ENCODE measurements around the gene ADAMTSL3.

The ADAMTSL3 gene

DNA sequence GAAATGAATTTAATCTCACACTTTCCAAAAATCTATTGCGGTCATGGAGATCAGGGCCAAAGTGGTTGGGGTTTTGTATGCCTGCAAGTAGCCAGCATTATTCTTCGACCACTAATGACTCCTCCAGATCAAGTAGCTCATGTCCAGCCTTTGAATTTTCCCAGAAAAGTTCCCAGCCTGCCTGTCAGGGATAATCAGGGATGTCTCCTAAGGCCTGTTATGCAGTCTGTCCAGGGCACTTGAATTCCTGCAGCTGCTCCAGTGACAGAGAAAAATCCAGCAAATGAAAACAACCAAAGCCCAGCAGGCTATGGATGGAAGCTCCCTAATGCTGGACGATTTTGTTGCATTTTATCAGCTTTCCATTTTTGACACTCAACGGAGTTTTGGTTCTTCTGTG is 215.4 kb downstream of the ADAMTSL3 start:
- Histone ChIP-seq H3K36me3 (ENCODE audit: control insufficient read depth in 2 of 2, insufficient read depth in 2 of 2, low read length in 2 of 2) (peaks cover 0 to 5% of the 10 kb centered on the region in 2 donors), H3K4me1 (ENCODE audit: control insufficient read depth, insufficient read depth, low read length) (no peaks in the 10 kb centered on the region), H3K27me3 (ENCODE audit: control insufficient read depth in 1 of 2, insufficient read depth in 2 of 2, low read length in 2 of 2) (no peaks in the 10 kb centered on the region), H3K9ac (ENCODE audit: low read length in 2 of 2) (no peak overlapping the region), H3K4me3 (ENCODE audit: low read length in 2 of 2) (no peak overlapping the region), H3K27ac (ENCODE audit: low read length) (no peak overlapping the region), H3K9me3 (ENCODE audit: control insufficient read depth in 2 of 2, low read length in 2 of 2) (no peaks in the 10 kb centered on the region)

GRCh38 chr15:83871808-83872559 is 218.1 kb downstream of the ADAMTSL3 start:
- Histone ChIP-seq H3K36me3 (ENCODE audit: control insufficient read depth in 2 of 2, insufficient read depth in 2 of 2, low read length in 2 of 2) (peaks cover 0 to 7% of the 10 kb centered on the region in 2 donors), H3K9ac (ENCODE audit: low read length in 2 of 2) (no peak overlapping the region)

GRCh38 chr15:83873966-83874365 is 220.0 kb downstream of the ADAMTSL3 start:
- Histone ChIP-seq H3K9me3 (ENCODE audit: control insufficient read depth in 2 of 2, low read length in 2 of 2) (no peaks in the 10 kb centered on the region), H3K4me3 (ENCODE audit: low read length in 2 of 2) (no peak overlapping the region), H3K36me3 (ENCODE audit: control insufficient read depth in 2 of 2, insufficient read depth in 2 of 2, low read length in 2 of 2) (peaks cover 0 to 7% of the 10 kb centered on the region in 2 donors), H3K4me1 (ENCODE audit: control insufficient read depth, insufficient read depth, low read length) (no peaks in the 10 kb centered on the region), H3K9ac (ENCODE audit: low read length in 2 of 2) (no peak overlapping the region), H3K27me3 (ENCODE audit: control insufficient read depth in 1 of 2, insufficient read depth in 2 of 2, low read length in 2 of 2) (no peaks in the 10 kb centered on the region), H3K27ac (ENCODE audit: low read length) (no peak overlapping the region)

More at GRCh38 chr15:83871808-83872559, 218.1 kb downstream of the ADAMTSL3 start:
- Histone ChIP-seq H3K4me3 (ENCODE audit: low read length in 2 of 2) (no peak overlapping the region), H3K9me3 (ENCODE audit: control insufficient read depth in 2 of 2, low read length in 2 of 2) (no peaks in the 10 kb centered on the region), H3K27ac (ENCODE audit: low read length) (no peak overlapping the region), H3K4me1 (ENCODE audit: control insufficient read depth, insufficient read depth, low read length) (no peaks in the 10 kb centered on the region), H3K27me3 (ENCODE audit: control insufficient read depth in 1 of 2, insufficient read depth in 2 of 2, low read length in 2 of 2) (no peaks in the 10 kb centered on the region)

GRCh38 chr15:83880529-83880928 is 226.6 kb downstream of the ADAMTSL3 start:
- Histone ChIP-seq H3K4me1 (ENCODE audit: control insufficient read depth, insufficient read depth, low read length) (no peaks in the 10 kb centered on the region), H3K36me3 (ENCODE audit: control insufficient read depth in 2 of 2, insufficient read depth in 2 of 2, low read length in 2 of 2) (peaks cover 0 to 2% of the 10 kb centered on the region in 2 donors), H3K4me3 (ENCODE audit: low read length in 2 of 2) (no peak overlapping the region), H3K9ac (ENCODE audit: low read length in 2 of 2) (no peak overlapping the region), H3K27me3 (ENCODE audit: control insufficient read depth in 1 of 2, insufficient read depth in 2 of 2, low read length in 2 of 2) (no peaks in the 10 kb centered on the region), H3K27ac (ENCODE audit: low read length) (no peak overlapping the region), H3K9me3 (ENCODE audit: control insufficient read depth in 2 of 2, low read length in 2 of 2) (no peaks in the 10 kb centered on the region)

DNA sequence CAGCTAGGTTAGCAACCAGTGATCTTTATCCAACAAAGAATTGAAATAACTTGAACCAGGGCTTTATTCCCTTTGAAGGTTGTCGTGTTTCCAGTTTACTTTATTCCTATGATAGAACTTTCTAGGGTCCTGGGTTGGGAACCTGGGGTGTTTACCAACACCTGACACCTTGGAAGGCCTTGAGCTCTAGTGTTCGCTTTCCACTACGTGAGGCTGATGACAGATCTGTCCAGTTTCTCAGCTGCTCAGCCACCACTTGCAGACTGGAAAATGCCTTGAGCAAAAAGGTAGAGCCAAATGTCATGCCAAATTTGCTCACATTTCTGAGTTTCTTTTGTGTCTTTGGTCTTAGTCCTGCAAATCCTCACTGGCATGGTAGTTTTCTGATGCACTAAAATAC is 227.2 kb downstream of the ADAMTSL3 start:
- no peaks in the 10 kb centered on the region for H3K27me3 ChIP-seq (ENCODE audit: control insufficient read depth in 1 of 2, insufficient read depth in 2 of 2, low read length in 2 of 2)
- H3K4me3 ChIP-seq (ENCODE audit: low read length in 2 of 2) = no peak overlapping the region
- no peak overlapping the region for H3K9ac ChIP-seq (ENCODE audit: low read length in 2 of 2)
- no peaks in the 10 kb centered on the region for H3K4me1 ChIP-seq (ENCODE audit: control insufficient read depth, insufficient read depth, low read length)
- no peak overlapping the region for H3K27ac ChIP-seq (ENCODE audit: low read length)
- H3K36me3 ChIP-seq (ENCODE audit: control insufficient read depth in 2 of 2, insufficient read depth in 2 of 2, low read length in 2 of 2) = peaks cover 0 to 2% of the 10 kb centered on the region in 2 donors
- no peaks in the 10 kb centered on the region for H3K9me3 ChIP-seq (ENCODE audit: control insufficient read depth in 2 of 2, low read length in 2 of 2)

DNA sequence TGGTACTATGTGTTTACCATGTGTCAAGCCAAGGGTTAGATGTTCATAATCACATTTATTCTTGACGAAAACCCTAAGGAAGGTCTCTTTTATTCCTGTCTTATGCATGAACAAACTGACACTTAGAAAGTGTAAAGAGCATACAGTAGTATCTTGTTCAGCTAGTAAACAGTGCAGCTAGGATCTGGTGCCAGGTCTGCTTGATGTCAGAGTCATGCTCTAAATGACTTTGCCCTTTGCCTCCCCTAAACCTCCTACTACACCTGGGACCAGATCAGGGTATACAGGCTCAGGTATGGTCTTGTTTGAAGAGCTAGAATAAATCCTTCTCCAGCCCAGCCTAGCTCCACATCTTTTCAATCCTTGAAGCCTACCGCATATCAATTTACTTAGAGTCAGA is 232.4 kb downstream of the ADAMTSL3 start:
- Histone ChIP-seq H3K4me1 (ENCODE audit: control insufficient read depth, insufficient read depth, low read length) (peaks cover 2% of the 10 kb centered on the region), H3K4me3 (ENCODE audit: low read length in 2 of 2) (no peak overlapping the region), H3K9me3 (ENCODE audit: control insufficient read depth in 2 of 2, low read length in 2 of 2) (no peaks in the 10 kb centered on the region), H3K27ac (ENCODE audit: low read length) (no peak overlapping the region), H3K36me3 (ENCODE audit: control insufficient read depth in 2 of 2, insufficient read depth in 2 of 2, low read length in 2 of 2) (peaks cover 0 to 6% of the 10 kb centered on the region in 2 donors), H3K9ac (ENCODE audit: low read length in 2 of 2) (no peak overlapping the region), H3K27me3 (ENCODE audit: control insufficient read depth in 1 of 2, insufficient read depth in 2 of 2, low read length in 2 of 2) (no peaks in the 10 kb centered on the region)

GRCh38 chr15:83887404-83887803 is 233.5 kb downstream of the ADAMTSL3 start:
- Histone ChIP-seq H3K9me3 (ENCODE audit: control insufficient read depth in 2 of 2, low read length in 2 of 2) (no peaks in the 10 kb centered on the region), H3K4me1 (ENCODE audit: control insufficient read depth, insufficient read depth, low read length) (peaks cover 2% of the 10 kb centered on the region), H3K27ac (ENCODE audit: low read length) (no peak overlapping the region), H3K4me3 (ENCODE audit: low read length in 2 of 2) (no peak overlapping the region), H3K9ac (ENCODE audit: low read length in 2 of 2) (no peak overlapping the region), H3K36me3 (ENCODE audit: control insufficient read depth in 2 of 2, insufficient read depth in 2 of 2, low read length in 2 of 2) (peaks cover 0 to 6% of the 10 kb centered on the region in 2 donors), H3K27me3 (ENCODE audit: control insufficient read depth in 1 of 2, insufficient read depth in 2 of 2, low read length in 2 of 2) (no peaks in the 10 kb centered on the region)

GRCh38 chr15:83887961-83888360 is 234.0 kb downstream of the ADAMTSL3 start:
- Histone ChIP-seq H3K4me1 (ENCODE audit: control insufficient read depth, insufficient read depth, low read length) (peaks cover 2% of the 10 kb centered on the region), H3K9ac (ENCODE audit: low read length in 2 of 2) (no peak overlapping the region), H3K27me3 (ENCODE audit: control insufficient read depth in 1 of 2, insufficient read depth in 2 of 2, low read length in 2 of 2) (no peaks in the 10 kb centered on the region), H3K9me3 (ENCODE audit: control insufficient read depth in 2 of 2, low read length in 2 of 2) (no peaks in the 10 kb centered on the region), H3K27ac (ENCODE audit: low read length) (no peak overlapping the region), H3K4me3 (ENCODE audit: low read length in 2 of 2) (no peak overlapping the region), H3K36me3 (ENCODE audit: control insufficient read depth in 2 of 2, insufficient read depth in 2 of 2, low read length in 2 of 2) (peaks cover 0 to 6% of the 10 kb centered on the region in 2 donors)

- Histone ChIP-seq H3K4me1 (ENCODE audit: control insufficient read depth, insufficient read depth, low read length) (peaks cover 2% of the 10 kb centered on the region), H3K27me3 (ENCODE audit: control insufficient read depth in 1 of 2, insufficient read depth in 2 of 2, low read length in 2 of 2) (no peaks in the 10 kb centered on the region), H3K9me3 (ENCODE audit: control insufficient read depth in 2 of 2, low read length in 2 of 2) (no peaks in the 10 kb centered on the region), H3K4me3 (ENCODE audit: low read length in 2 of 2) (no peak overlapping the region), H3K36me3 (ENCODE audit: control insufficient read depth in 2 of 2, insufficient read depth in 2 of 2, low read length in 2 of 2) (peaks cover 0 to 5% of the 10 kb centered on the region in 2 donors), H3K9ac (ENCODE audit: low read length in 2 of 2) (no peak overlapping the region), H3K27ac (ENCODE audit: low read length) (no peak overlapping the region)
Measured at GRCh38 chr15:83889995-83890394, 236.1 kb downstream of the ADAMTSL3 start.

- H3K9me3 ChIP-seq (ENCODE audit: control insufficient read depth in 2 of 2, low read length in 2 of 2) = no peaks in the 10 kb centered on the region
- H3K4me3 ChIP-seq (ENCODE audit: low read length in 2 of 2) = no peak overlapping the region
- H3K27ac ChIP-seq (ENCODE audit: low read length) = no peak overlapping the region
- no peak overlapping the region for H3K9ac ChIP-seq (ENCODE audit: low read length in 2 of 2)
- peaks cover 0 to 4% of the 10 kb centered on the region in 2 donors for H3K36me3 ChIP-seq (ENCODE audit: control insufficient read depth in 2 of 2, insufficient read depth in 2 of 2, low read length in 2 of 2)
- H3K4me1 ChIP-seq (ENCODE audit: control insufficient read depth, insufficient read depth, low read length) = peaks cover 2% of the 10 kb centered on the region
- H3K27me3 ChIP-seq (ENCODE audit: control insufficient read depth in 1 of 2, insufficient read depth in 2 of 2, low read length in 2 of 2) = no peaks in the 10 kb centered on the region
Measured at GRCh38 chr15:83890587-83890986, 236.7 kb downstream of the ADAMTSL3 start.

- H3K27ac ChIP-seq (ENCODE audit: low read length) = no peak overlapping the region
- no peak overlapping the region for H3K9ac ChIP-seq (ENCODE audit: low read length in 2 of 2)
- no peaks in the 10 kb centered on the region for H3K9me3 ChIP-seq (ENCODE audit: control insufficient read depth in 2 of 2, low read length in 2 of 2)
- no peaks in the 10 kb centered on the region for H3K27me3 ChIP-seq (ENCODE audit: control insufficient read depth in 1 of 2, insufficient read depth in 2 of 2, low read length in 2 of 2)
- H3K4me3 ChIP-seq (ENCODE audit: low read length in 2 of 2) = no peak overlapping the region
- no peaks in the 10 kb centered on the region for H3K4me1 ChIP-seq (ENCODE audit: control insufficient read depth, insufficient read depth, low read length)
- H3K36me3 ChIP-seq (ENCODE audit: control insufficient read depth in 2 of 2, insufficient read depth in 2 of 2, low read length in 2 of 2) = no peaks in the 10 kb centered on the region
Measured at GRCh38 chr15:83892498-83892897, 238.6 kb downstream of the ADAMTSL3 start.

Measured in stomach smooth muscle (tissue), 2 donors.